HepG2 (cell line): ENCODE results near the gene COPZ1. TPM values are rescaled to one million over a fixed set of nuclear protein-coding genes. Genes with fewer than 3 reads are reported as not detected.

Experiments used
- ADNP ChIP-seq: sonication (generic); formaldehyde crosslinking; IDR thresholded peaks from 2 replicates; pipeline ENCODE4 v1.4.0; 2020; ENCODE audit warnings: missing genetic modification reagents
- FOSL2 ChIP-seq: sonication (generic); formaldehyde crosslinking; IDR thresholded peaks from 2 replicates; pipeline ENCODE4 v1.4.0; 2020; ENCODE audit warnings: missing genetic modification reagents
- FOXA3 ChIP-seq: IDR thresholded peaks from 2 replicates; pipeline ENCODE4 v1.6.1; 2016; ENCODE audit warnings: missing genetic modification reagents, missing compliant biosample characterization
- HDAC2 ChIP-seq: sonication (generic); formaldehyde crosslinking; IDR thresholded peaks from 2 replicates; pipeline ENCODE4 v1.4.0; 2020; ENCODE audit warnings: missing genetic modification reagents
- IKZF1 ChIP-seq: fragments of 450-650 bp; IDR thresholded peaks from 2 replicates; pipeline ENCODE4 v1.7.1; 2016
- JDP2 ChIP-seq: sonication (generic); formaldehyde crosslinking; IDR thresholded peaks from 2 replicates; pipeline ENCODE4 v1.8.1; 2022; ENCODE audit warnings: missing genetic modification reagents, borderline replicate concordance
- KDM4B ChIP-seq: sonication (generic); formaldehyde crosslinking; IDR thresholded peaks from 2 replicates; pipeline ENCODE4 v1.4.0; 2020; ENCODE audit warnings: missing genetic modification reagents
- KIAA2018 ChIP-seq: sonication (generic); formaldehyde crosslinking; IDR thresholded peaks from 2 replicates; pipeline ENCODE4 v1.5.0; 2020; ENCODE audit warnings: mild to moderate bottlenecking, missing genetic modification reagents, borderline replicate concordance
- MEIS2 ChIP-seq: sonication (generic); formaldehyde crosslinking; IDR thresholded peaks from 2 replicates; pipeline ENCODE4 v1.9.0; 2021; ENCODE audit warnings: mild to moderate bottlenecking, missing genetic modification reagents
- RARA ChIP-seq: IDR thresholded peaks from 2 replicates; pipeline ENCODE4 v1.6.1; 2016; ENCODE audit warnings: missing genetic modification reagents, missing compliant biosample characterization
- RXRB ChIP-seq: IDR thresholded peaks from 2 replicates; pipeline ENCODE4 v1.6.1; 2016; ENCODE audit warnings: borderline replicate concordance, missing genetic modification reagents, missing compliant biosample characterization
- SALL2 ChIP-seq: sonication (generic); formaldehyde crosslinking; IDR thresholded peaks from 2 replicates; pipeline ENCODE4 v1.8.1; 2023; ENCODE audit warnings: mild to moderate bottlenecking, missing genetic modification reagents, inconsistent platforms
- SIX1 ChIP-seq: sonication (generic); formaldehyde crosslinking; IDR thresholded peaks from 2 replicates; pipeline ENCODE4 v1.4.0; 2020; ENCODE audit warnings: missing genetic modification reagents, borderline replicate concordance
- TP53 ChIP-seq: sonication (generic); formaldehyde crosslinking; conservative IDR thresholded peaks from 2 replicates; pipeline ENCODE4 v1.4.0; 2020; ENCODE audit warnings: missing genetic modification reagents
- ZIK1 ChIP-seq: sonication (generic); formaldehyde crosslinking; IDR thresholded peaks from 2 replicates; pipeline ENCODE4 v1.5.0; 2020; ENCODE audit warnings: mild to moderate bottlenecking, low read depth, missing genetic modification reagents, borderline replicate concordance
- ZKSCAN1 ChIP-seq: fragments of 150-350 bp; IDR thresholded peaks from 2 replicates; pipeline ENCODE4 v1.6.1; 2014; ENCODE audit warnings: low read length
- ZNF362 ChIP-seq: sonication (generic); formaldehyde crosslinking; IDR thresholded peaks from 2 replicates; pipeline ENCODE4 v1.4.0; 2020; ENCODE audit warnings: missing genetic modification reagents, mild to moderate bottlenecking, borderline replicate concordance
- ZNF414 ChIP-seq: sonication (generic); formaldehyde crosslinking; IDR thresholded peaks from 2 replicates; pipeline ENCODE4 v1.5.0; 2020; ENCODE audit warnings: missing genetic modification reagents
- polyA plus RNA-seq, 8 experiments: library from polyadenylated mRNA; depleted of rRNA in 3 of 8; stranded (reverse) in 7 of 8; unstranded in 1 of 8; fragments of >200 nt; fragmentation: Illumina TruSeq in 4 of 8; extraction: Trizol in 4 of 8; gene quantifications; 2 replicates each; pipeline versions ENCODE4 v1.2.1 to v1.2.3, GENCODE V29; 2011 to 2016; ENCODE audit warnings: low read depth in 4 of 8, missing spikeins in 1 of 8, mixed read lengths in 1 of 8; ENCODE audit not compliant: insufficient read depth in 1 of 8
- total RNA-seq, 5 experiments: library from RNA; depleted of rRNA; stranded (reverse); fragments of >200 nt; fragmentation: Illumina TruSeq; extraction: Trizol; gene quantifications; 2 replicates each; pipeline ENCODE4 v1.2.3, GENCODE V29; 2016; ENCODE audit warnings: low read depth in 1 of 5

Gene COPZ1
- total and polyA plus RNA-seq, 2 of the 13 experiments (the other 11 are each of a cell fraction or from before 2014, with no cell fraction given) = 125 to 184 TPM

GRCh38 chr12:54360717-54361456 lies 36.0 kb downstream of the COPZ1 start (continued):
- no peak for TF ChIP-seq SIX1
- no peak for TF ChIP-seq JDP2
- TF ChIP-seq ZNF414 (CRISPR knock-in tag) = no peak
- TF ChIP-seq MEIS2 = 0 out of 2 replicates have a peak, but pooled peaks have one; percentile 28
- no peak for TF ChIP-seq TP53 (CRISPR knock-in tag)
- peak; percentile 54; the same call in 1 of the 2 replicates for TF ChIP-seq FOXA3 (CRISPR knock-in tag)
- no peak for TF ChIP-seq IKZF1
- peak; percentile 67 for TF ChIP-seq RXRB
- TF ChIP-seq RARA (CRISPR knock-in tag) = peak; percentile 49; the same call in 1 of the 2 replicates
- TF ChIP-seq KDM4B (CRISPR knock-in tag) = 0 out of 2 replicates have a peak, but pooled peaks have one; percentile 51
- TF ChIP-seq SALL2 = peak; percentile 69; the same call in 1 of the 2 replicates
- peak; percentile 63; the same call in 1 of the 2 replicates for TF ChIP-seq ZNF362
- no peak for TF ChIP-seq ADNP (CRISPR knock-in tag)
- no peak for TF ChIP-seq ZIK1
- peak; percentile 80 for TF ChIP-seq FOSL2
- TF ChIP-seq ZKSCAN1 = peak; percentile 52; the same call in 1 of the 2 replicates
- TF ChIP-seq HDAC2 = peak; percentile 40; the same call in 1 of the 2 replicates
- no peak for TF ChIP-seq KIAA2018 (CRISPR knock-in tag)
